GM18519 (cell line): Measurements from ENCODE around the gene GKN2.

Experiments
- ATAC-seq: cut with Tn5 transposase; IDR thresholded peaks from one replicate; pipeline ENCODE4 v1.9.1; 2021; ENCODE audit warnings: mild to moderate bottlenecking, moderate library complexity; ENCODE audit not compliant: unreplicated experiment, low FRiP score

The GKN2 gene

DNA sequence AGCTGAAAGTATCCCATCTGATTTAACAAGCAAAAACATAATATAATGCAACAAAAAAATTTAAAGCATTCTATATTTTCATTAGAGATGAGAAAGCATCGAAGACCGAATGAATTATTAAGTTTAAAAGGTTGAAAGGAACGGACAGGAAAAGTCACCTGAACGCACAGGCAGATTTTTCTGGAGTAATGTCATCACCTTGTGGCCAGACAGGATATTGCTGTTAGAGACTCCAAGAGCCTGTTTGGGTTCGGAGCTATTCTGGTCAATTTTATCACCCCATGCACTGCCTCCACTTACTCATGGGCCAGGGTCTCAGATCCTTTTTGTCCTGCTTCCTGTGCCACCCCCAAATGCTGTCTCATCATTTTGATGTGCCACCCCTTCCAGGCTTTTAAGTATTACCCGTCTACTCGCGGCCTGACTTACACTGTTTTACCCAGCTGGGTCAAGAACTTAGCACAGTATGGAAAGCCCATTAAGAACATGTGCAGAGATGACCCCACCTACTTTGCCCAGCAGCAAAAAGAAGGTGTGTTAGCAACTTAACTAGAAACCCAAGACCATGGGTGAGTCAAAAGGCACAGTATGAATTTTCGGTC is 27.3 kb downstream of the GKN2 start:
- ATAC-seq, result no peak

GRCh38 chr2:68921646-68922045 is 31.0 kb downstream of the GKN2 start:
- ATAC-seq, result no peak

GRCh38 chr2:68920481-68921170 is 32.1 kb downstream of the GKN2 start:
- ATAC-seq, result no peak

- no peak for ATAC-seq
These were observed 34.2 kb downstream of the GKN2 start for GRCh38 chr2:68918497-68918896.

- ATAC-seq, result no peak
These were observed 35.5 kb downstream of the GKN2 start for GRCh38 chr2:68917034-68917718.

DNA sequence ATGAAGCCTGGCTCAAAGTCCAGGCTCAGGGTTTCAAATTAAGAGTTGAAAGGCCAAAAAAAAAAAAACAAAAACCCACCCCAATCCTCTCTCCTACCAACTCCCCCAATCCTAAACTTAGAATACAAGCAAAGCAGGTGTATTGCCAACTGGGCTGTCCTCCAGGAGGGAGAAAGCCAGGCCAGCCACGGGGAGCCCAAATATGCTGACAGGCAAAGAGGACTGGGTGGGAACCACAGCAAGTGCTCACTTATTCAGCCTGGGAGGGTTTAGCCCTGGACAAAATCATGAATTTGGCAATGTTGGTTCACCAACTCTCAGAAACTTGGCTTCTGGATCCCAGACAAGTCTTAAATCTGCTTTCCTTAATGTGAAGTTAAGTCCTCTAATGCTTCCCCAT is 36.5 kb downstream of the GKN2 start:
- ATAC-seq, result no peak

DNA sequence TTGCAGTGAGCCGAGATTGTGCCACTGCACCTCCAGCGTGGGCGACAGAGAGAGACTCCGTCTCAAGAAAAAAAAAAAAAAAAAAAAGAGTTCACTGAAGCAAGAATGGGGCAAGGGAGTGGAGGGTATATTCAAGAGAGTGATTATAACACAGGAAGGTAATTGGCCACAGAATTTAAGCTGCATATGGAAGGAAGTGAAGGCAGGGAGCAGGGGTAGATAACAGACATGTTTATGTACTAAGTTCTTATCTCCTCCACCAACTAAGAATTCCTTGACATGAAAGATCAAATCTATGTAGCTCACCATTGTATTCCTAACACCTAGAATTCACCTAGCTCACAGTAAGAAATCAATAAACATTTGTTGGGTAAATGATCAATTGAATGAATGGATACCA is 37.3 kb downstream of the GKN2 start:
- ATAC-seq, result no peak

GRCh38 chr2:68913359-68913758 is 39.3 kb downstream of the GKN2 start:
- no peak for ATAC-seq

DNA sequence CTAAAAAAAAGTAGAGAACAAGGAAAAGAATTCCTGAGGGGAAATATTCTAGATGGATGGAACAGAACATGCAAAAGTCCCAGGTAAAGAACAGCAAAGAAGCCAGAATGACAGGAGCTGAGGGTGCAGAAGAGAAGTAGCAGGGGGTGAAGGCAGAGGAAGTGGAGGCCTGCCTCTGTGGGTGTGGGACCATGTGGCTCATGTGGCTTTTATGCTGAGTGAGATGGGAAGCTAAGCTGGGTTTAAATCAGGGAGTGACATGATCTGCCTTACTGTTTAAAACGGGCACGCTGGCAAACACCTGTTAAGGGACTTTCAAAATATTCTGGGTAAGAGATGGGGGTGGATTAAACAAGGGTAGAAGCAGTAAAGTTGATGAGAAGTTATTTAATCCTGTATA is 40.0 kb downstream of the GKN2 start:
- no peak for ATAC-seq

DNA sequence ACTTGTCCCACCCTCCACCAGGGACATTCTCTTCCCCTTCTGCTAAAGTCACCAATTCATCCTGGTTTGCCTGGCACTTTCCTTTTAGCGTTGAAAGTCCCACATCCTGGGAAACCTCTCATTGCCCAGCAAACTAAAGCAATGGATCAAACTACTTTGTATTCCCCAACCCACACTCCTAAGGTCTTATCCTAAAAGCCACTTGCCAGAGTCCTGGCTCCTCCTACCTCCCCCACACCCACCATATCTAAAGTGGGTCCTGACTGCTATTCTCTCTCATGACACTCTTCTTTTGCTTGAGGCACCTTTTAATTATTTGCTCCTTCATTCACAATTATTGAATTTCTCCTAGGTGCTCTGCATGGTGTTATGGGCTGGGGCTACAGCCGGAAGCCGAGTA is 40.6 kb downstream of the GKN2 start:
- ATAC-seq, result no peak

DNA sequence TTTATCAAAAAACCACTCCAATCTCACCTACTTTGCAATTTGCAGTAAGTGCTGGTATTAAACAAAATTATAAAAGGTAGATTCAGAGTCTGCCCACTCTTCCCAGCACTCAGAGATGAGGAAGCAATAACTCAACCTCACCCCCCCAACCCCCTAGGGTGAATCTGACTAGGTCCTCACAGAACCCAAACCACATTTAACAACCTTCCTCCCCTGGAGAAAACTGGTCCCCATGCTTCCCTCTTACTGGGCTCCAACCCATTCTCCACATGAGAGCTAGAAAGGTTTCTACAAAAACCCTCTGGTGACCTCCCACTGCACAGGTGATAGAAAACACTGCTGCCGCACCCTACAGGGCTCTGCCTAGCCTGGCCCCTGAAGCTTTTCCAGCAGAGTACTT is 41.0 kb downstream of the GKN2 start:
- ATAC-seq, result no peak

DNA sequence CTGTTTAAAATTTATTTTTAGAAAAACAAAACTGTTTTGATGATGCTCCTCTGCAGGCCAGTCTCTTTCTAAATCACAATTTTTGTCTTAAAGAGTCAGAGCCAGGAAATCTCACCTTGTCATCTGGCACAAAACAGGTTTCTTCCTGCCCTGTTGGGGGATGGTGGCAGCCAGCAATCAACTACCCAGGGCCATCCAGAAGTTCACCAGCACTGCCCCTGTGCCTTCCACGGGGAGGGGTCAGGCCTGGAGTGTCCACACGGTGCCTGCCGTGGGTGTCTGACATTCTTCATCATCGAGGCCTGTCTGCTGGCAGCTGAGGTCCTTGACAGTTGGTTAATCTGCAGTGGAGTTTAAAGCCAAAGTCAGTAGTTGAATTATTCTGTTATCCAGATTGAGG is 41.4 kb downstream of the GKN2 start:
- no peak for ATAC-seq

DNA sequence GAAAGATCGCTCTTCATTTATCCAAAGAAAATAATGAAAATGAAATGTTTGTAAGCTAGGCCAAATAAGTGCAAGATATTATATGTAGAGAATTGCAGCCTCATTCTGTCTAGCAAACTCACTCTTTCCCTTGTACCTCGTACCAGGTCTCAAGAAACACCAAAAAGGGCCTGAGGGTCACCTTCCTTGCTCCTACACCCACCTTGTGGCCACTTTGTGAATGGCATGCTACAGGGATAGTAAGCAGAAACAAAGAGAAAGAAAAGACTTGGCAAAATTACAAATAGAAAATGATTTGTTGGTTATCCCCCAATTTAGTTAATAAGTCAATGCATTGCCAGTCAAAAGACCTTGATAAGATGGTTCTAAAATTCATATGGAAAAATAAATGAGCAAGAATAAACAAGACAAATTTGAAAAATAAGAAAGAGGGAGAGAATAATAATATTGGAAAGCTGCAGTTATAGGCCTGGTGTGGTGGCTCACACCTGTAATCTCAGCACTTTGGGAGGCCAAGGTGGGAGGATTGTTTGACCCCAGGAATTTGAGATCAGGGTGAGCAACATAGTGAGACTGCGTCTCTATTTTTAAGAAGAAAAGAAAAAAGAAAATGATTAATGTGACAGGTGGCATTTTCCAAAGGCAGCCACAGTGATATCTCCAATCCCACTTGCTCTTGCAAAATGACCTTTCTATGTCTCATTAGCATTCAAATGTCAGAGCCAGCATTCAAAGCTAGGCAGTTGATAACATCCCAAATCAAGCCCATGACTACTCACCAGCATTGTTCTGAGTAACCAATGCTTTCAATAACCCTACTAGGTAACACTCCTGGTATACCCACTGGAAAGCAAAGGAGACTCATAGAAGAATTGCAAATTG is 42.7 kb downstream of the GKN2 start:
- ATAC-seq, result no peak

- peak; percentile 94 for ATAC-seq
These were observed 44.2 kb downstream of the GKN2 start for GRCh38 chr2:68908392-68908970.

- ATAC-seq, result peak; percentile 3
These were observed 44.8 kb downstream of the GKN2 start for GRCh38 chr2:68907920-68908253.

GRCh38 chr2:68907232-68907919 is 45.3 kb downstream of the GKN2 start:
- ATAC-seq, result no peak

DNA sequence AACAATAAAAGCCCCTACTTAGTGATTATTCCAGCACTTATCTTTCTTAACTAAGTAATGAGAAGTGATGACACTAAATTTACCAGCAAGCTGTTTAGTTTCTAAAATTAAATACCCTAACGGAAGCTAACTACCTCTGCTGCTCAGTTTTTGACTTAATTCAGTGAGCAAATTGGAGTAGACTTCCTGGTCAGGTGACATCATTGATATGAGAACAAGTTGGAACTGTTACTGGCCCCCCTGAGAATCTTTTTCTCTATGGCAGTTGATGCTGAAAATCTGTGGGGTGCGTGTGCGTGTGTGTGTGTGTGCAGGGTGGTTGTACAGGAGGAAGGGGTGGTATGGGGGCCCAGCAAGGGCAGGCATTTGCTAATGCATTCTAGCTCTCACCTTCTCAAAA is 46.0 kb downstream of the GKN2 start:
- ATAC-seq, result no peak

GRCh38 chr2:68905116-68905515 is 47.6 kb downstream of the GKN2 start:
- ATAC-seq, result no peak

GRCh38 chr2:68901561-68901960 is 51.1 kb downstream of the GKN2 start:
- ATAC-seq, result no peak

DNA sequence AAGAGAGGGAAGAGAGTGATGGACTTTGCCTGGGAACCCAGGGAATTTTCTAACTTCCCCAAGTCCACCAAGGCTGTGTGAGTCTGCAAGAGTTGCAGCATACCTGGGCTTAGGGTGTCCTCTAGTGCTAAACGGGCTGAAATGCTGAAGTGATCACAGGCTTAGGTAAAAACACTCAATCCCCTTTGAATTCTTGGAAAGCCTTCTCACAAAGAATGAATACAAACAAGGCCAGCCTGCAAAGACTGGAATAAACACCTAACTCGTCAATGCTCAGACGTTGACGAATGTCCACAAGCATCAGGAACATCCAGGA is 51.5 kb downstream of the GKN2 start:
- no peak for ATAC-seq
